ENCODE data around the gene CRX.
"Not testable (repeated sequence)": the region's sequence is repeated elsewhere in the genome, so short reads cannot be mapped to it uniquely, and the experiment has no call there.

The CRX gene

DNA sequence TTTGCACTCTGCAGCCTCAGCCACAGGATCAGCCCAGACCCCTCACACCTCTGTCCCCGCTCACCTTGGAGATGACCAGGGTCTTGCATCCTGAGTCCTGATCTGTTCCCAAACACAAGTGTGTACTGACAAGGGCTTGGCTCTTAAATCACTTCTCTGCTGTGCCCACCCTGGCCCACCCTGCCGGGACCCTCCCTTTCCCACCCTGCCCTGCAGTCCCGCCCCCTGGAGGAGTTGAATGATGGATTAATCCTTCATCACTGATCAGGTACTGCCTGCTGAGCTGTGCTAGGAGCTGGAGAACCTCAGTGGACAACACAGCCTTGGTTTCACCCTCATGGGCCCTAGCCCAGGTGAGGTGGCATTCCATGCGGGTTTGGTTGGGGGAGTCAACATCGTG lies 17.3 kb upstream of the CRX start, which contains the start of gene TPRX1:
TSS of gene TPRX1 (minus strand) at position 101 of the 400 bp plus-strand sequence. CDS start at position 89, 12 bp downstream.
- not testable (repeated sequence) for DNase-seq

DNA sequence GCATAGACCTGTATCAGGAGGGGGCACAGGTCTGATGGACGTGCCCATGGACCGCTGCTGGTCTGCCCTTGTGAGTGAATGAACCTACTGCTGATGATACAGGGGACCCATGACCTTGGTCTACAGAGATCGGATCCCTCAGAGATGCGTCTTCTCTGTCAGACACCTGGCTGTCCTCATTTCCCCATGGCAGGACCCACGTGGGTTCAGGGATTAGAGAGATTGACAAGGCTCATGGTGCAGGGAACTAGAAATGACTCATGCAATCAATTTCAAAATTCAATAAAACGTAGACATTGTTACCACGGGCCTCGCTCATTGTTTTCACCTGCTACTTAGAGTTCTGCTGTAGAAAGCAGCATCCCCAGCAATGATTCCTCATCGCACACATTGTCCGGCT lies 16.4 kb upstream of the CRX start:
- no peak for DNase-seq

DNA sequence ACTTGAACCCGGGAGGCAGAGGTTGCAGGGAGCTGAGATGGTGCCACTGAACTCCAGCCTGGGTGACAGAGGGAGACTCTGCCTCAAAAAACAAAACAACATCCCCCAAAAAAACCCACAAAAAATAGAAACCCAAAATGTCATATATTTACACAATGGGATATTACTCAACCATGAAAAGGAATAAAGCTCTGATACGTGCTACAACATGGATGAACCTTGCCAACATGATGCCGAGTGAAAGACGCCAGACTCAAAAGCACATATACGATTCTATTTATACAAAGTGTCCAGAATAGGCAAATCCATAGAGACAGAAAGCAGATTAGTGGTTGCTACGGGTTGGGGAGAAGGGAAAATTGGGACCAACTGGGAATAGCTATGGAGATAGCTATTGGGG lies 15.3 kb upstream of the CRX start:
- DNase-seq, result no peak

DNA sequence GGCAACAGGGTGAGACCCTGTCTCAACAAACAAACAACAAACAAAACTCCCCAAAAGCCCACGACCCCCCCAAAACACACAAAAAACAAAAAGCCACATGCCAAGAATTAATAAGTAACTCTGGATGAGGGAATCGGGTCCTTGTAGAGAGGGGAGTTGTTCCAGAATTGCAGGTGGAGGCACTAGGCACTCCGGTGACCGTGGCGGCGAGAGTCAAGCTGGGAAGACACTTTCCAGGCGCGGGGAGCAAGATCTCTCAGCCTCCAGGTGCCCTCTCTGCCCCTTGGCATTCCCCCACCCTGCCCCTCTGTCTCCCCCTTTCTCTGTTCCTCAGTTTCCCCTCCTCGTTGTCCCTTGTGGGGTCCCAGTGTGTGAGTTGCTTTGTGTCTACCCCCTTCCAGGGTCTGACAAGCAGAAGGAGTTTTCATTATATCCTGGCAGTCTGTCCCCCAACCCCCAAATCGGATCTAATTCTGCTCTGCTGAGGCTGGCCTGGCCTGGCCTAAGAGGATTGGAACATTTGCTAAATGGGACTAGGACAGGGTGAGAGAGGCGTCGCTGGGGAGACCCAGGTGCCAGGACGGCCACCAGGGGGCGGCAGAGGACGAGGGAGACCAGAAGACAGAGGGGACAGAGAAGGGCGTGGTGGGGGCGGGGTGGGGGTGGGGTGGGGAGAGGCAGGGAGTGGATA lies 8.3 kb upstream of the CRX start:
- peak; percentile 34 for DNase-seq

DNA sequence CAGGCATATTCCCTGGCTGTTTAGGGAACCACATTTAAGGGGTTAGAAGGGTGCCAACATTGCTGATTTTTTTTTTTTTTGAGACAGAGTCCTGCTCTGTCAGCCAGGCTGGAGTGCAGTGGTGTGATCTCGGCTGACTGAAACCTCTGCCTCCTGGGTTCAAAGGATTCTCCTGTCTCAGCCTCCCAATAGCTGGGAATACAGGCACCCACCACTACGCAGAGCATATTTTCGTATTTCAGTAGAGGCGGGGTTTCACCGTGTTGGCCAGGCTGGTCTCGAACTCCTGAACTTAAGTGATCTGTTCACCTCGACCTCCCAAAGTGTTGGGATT lies 7.8 kb upstream of the CRX start:
- DNase-seq, result no peak

DNA sequence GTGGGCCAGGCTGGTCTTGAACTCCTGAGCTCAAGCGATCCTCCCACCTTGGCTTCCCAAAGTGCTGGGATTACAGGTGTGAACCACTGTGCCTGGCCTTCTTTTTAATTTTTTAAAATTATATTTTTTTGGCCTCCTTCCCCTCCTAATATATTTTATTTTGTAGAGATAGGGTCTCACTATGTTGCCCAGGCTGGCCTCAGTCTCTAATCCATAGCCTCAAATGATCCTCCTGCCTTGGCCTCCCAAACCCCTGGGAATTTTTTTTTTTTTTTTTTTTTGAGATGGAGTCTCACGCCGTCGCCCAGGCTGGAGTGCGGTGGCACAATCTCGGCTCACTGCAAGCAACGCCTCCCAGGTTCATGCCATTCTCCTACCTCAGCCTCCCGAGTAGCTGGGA lies 5.5 kb upstream of the CRX start:
- DNase-seq, result not testable (repeated sequence)

DNA sequence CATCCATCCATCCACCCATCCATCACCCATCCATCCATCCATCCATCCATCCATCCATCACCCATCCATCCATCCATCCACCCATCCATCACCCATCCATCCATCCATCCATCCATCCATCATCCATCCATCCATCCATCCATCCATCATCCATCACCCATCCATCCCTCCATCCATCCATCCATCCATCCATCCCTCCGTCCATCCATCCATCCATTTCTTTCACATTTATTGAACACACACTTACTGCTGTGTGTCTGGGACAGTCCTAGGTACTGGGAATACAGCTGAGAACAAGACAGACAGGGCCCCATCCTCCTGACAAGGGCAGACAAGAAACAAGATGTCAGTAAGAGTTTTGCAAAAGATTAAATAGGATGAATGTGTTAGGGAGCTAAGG lies 3.5 kb upstream of the CRX start:
- not testable (repeated sequence) for DNase-seq

DNA sequence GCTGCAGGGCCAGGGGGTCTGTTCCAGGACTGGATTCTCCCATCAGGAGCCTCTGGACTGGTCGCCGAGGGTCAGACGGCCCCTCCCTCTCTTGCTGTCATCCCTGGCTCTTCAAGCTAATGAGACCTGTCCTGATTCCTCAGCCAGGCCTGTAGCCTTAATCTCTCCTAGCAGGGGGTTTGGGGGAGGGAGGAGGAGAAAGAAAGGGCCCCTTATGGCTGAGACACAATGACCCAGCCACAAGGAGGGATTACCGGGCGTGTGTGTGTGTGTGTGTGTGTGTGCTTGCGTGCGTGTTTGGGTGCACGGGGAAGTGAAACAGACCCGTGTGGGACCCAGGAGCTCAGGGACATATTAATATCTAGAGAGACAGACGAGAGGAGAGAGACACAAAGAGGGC lies 1.9 kb upstream of the CRX start:
- DNase-seq, result no peak

DNA sequence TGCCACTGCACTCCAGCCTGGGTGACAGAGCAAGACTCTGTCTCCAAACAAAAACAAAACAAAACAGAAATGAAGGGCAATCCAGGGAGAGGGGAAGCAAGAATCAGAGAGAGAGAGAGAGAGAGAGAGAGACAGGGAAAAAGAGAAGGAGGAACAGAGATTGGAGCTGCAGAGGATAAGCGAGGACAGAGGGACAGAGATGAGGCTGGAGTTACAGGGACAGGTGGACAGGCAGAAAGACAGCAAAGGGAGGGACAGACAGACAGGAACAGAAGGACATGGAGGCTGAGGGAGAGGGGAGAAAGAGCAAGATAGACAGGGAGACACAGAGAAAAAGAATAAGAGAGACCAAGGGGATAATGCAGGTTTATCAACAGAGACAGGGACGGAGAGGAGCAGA lies 1.3 kb upstream of the CRX start:
- DNase-seq, result no peak

DNA sequence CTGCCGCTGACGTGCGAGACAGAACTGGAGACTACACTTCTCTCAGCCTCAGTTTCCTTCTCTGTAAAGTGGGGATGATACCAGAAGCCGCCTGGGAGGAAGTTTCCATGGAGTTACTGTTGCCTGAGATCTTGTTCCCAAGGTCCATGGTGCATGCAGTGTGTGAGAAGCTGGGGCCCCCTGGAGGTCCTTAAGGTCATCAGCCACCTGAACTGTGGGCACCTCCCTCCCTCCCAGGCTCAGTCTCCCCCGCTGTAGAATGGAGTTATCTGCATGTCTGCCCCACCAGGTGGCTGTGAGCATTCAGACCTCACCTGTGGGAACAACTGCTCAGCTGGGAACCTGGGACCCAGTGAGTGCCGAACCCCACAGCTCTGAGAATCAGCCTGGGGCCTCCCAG lies 2.7 kb downstream of the CRX start:
- DNase-seq, result no peak

DNA sequence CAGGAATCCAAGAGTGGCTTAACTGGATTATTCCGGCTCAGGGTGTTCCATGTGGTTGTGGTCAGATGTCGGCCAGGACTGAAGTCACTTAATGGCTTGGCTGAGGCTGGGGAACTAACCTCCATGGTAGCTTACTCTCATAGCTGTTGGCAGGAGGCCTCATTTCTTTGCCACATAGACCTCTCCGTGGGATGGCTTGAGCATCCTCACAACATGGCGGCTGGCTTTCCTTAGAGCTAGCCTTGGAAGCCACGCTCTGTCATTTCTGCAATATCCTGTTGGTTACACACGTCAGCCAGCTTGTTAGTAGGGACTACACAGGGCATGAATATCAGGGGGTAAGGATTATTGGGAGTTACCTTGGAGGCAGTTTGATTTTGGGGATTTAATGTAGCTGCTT lies 5.1 kb downstream of the CRX start:
- DNase-seq, result no peak

DNA sequence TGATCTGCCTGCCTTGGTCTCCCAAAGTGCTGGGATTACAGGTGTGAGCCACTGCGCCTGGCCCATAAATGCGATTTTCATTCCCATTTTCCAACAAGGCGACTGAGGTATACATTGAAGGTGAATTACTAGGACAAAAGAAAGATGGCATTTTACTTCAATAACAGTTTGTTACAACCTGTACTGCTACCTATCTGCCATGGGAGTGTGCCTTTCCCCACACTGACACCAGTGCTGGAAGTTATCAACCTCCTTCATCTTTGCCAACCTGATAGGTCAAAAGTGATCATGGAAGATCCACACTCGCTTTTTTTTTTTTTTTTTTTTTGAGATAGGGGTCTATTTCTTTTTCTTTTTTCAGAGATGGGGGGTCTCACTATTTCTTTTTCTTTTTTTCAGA lies 11.0 kb downstream of the CRX start:
- DNase-seq, result no peak

DNA sequence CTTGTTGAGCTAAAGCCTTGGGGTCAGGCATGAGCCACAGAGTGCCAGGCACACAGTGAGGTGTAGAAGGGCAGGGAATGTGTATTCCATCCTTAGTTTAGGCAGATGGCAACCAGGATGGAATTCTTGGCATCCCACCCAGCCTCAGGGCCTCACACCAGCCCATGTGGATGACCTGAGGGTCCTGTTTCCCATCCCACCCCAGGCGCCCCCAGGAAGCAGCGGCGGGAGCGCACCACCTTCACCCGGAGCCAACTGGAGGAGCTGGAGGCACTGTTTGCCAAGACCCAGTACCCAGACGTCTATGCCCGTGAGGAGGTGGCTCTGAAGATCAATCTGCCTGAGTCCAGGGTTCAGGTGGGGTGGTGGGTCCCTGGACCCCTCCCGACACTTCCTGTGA lies 14.3 kb downstream of the CRX start:
- no peak for DNase-seq

DNA sequence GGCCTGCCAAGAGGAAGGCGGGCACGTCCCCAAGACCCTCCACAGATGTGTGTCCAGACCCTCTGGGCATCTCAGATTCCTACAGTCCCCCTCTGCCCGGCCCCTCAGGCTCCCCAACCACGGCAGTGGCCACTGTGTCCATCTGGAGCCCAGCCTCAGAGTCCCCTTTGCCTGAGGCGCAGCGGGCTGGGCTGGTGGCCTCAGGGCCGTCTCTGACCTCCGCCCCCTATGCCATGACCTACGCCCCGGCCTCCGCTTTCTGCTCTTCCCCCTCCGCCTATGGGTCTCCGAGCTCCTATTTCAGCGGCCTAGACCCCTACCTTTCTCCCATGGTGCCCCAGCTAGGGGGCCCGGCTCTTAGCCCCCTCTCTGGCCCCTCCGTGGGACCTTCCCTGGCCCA lies 17.7 kb downstream of the CRX start:
- no peak for DNase-seq

DNA sequence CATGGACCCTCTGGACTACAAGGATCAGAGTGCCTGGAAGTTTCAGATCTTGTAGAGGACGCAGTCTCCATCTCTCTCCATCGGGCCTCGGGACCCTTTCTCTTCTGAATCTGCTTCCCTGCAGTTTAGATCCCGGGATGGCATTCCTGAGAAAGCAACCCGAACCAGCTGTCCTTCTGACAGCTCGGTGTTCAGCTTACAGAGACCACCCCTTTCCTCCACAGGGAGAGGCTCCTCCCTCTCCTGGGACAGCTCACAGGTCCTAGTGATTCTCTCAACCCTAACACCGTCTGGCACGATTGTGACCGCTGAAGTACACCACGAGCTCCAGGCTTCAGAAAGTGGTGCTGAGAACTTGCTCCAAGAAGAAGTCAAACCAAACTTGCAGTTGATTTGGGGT lies 18.2 kb downstream of the CRX start:
- no peak for DNase-seq

DNA sequence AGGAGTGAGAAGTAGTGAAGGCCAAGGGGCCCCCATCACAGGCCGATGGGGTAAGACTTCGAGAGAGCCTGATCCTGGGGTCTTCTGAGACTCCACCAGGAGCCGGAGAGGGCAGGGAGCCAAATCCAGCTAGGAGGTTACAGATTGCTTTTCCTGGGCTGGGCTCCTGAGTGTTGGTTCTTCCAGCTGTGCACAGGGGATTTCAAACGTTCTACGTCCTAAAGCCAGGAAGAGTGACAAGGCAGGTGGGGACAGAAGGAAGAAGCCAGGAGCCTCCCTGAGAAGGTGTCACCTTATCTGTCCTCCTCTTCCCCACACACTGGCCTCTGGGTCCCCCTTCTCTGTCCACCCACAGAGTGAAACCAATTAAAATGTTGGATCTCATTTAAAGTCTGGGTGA lies 21.2 kb downstream of the CRX start:
- no peak for DNase-seq

DNA sequence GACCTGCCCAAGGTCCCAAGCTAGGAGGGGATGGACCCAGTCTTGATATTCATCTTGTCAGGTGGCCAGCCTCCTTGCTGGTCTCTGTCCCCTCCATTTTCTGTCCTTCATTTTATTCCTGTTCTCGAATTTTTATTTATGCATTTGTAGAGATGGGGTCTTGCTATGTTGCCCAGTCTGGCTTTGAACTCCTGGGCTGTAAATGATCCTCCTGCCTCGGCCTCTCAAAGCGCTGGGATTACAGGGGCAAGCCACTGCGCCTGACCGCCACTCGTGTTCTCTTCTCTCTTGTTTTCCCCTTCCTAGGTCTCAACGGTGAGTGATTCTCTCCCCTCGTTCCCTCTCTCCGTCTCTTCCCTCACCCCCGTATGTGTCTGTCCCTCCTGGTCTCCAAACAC lies 26.7 kb downstream of the CRX start:
- DNase-seq, result no peak

DNA sequence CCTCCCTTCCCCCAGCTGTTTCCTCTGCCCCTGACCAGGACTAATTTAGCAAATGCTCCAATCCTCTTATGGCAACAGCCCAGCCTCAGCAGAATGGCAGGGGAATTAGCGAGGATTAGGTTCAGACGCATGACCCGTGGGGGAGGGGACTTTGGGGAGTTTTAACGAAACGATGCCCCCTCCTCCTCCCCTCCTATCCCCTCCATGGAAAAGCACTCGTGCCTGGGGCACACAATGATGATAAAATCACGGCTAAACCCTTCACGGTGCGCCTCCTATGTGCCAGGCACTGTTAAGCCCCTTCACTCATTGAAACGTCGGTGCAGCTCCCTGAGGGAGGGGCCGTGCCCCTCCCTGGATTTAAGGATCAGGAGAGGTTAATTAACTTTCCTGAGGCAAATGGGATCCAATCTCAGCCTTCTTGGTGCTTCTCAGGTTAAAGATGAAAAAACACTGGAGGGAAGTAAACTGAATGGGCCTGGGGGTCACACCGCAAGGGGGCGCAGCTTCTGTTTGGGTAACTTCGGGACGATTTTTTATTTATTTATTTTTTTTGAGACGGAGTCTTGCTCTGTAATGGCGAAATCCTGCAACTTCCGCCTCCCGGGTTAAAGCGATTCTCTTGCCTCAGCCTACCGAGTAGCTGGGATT lies 27.2 kb downstream of the CRX start:
- no peak for DNase-seq

DNA sequence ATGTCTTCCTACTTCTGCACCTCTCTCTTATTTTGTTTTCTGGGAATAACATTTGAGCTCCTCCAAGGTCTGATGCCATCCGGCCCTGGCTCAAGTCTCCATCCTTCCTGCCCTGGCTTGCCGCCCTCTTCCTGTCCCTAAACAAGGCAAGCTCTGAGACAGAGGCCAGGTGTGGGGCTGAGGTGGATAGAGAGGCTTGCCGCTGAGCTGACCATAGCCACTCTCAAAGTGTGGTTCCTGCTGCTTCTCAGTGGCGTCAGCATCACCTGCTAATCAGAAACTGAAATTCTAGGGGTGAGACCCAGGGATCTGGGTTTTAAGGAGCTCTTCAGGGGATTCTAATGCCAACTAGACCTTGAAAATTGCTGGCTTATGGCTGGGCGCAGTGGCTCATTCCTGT lies 31.3 kb downstream of the CRX start:
- no peak for DNase-seq

DNA sequence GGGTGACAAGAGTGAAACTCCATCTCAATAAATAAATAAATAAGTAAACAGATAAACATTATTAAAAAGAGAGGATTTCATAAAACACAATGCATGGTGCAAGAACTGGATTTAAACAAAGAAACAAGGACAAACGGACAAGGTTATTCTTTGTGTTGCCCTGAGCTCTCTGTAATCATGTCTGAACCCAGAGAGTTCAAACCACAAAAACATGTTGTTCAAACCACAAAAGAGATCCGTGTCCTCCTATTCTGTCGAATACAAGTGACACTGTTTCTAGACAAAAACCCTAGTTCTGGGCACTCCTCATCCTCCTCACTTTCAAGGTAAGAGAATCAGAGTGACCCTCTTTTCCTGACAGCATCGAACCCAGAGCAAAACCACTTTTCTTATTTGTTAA lies 32.7 kb downstream of the CRX start:
- DNase-seq, result no peak

DNA sequence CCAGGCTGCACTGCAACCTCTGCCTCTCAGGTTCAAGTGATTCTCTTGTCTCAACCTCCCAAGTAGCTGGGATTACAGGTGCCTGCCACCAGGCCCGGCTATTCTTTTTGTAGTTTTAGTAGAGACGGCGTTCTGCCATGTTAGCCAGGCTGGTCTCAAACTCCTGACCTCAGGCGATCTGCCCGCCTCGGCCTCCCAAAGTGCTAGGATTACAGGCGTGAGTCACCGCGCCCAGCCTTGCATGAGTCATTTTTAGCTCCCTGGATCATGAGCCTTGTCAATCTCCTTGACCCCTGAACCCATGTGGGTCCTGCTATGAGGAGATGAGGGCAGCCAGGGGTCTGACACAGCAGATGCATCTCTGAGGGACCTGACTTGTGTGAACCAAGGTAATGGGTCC lies 36.5 kb downstream of the CRX start:
- DNase-seq, result not testable (repeated sequence)

DNA sequence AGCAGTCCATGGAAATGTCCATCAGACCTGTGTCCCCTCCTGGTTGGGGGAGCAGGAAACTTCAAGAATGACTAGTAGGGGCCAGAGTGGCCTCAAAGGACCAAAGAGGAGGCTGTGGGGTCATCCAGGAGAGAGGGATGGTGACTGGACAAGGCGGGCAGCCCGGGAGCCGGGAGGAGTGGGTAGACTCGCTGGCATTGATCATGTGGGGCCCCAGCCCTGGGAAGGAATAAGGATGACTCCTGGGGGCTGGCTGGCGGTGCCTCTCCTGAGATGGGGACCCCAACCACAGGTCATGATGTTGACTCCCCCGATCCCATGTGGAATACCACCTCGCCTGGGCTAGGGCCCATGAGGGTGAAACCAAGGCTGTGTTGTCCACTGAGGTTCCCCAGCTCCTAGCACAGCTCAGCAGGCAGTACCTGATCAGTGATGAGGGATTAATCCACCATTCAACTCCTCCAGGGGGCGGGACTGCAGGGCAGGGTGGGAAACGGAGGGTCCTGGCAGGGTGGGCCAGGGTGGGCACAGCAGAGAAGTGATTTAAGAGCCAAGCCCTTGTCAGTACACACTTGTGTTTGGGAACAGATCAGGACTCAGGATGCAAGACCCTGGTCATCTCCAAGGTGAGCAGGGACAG lies 37.0 kb downstream of the CRX start, which contains the start of gene TPRX2:
TSS of gene TPRX2 (plus strand) at position 590 of the 640 bp plus-strand sequence. CDS start at position 602, 12 bp downstream.
- DNase-seq, result not testable (repeated sequence)

DNA sequence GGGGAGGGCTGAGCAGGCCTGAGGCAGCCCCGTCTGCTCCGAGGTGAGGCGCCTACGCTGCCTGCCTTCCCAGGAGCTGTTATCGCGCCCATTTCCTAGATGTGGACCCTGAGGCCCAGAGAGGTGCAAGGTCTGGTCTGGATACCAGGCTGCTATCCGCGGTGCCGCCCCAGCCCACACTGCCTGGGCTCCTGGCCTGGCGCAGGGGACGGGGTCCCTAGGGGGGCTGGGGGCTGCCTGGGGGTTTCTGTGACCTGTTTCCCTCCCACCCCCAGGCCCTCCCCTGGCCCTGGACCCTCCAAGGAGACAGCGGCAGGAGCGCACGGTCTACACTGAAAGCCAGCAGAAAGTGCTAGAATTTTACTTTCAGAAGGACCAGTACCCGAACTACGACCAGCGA lies 38.1 kb downstream of the CRX start:
- DNase-seq, result not testable (repeated sequence)

DNA sequence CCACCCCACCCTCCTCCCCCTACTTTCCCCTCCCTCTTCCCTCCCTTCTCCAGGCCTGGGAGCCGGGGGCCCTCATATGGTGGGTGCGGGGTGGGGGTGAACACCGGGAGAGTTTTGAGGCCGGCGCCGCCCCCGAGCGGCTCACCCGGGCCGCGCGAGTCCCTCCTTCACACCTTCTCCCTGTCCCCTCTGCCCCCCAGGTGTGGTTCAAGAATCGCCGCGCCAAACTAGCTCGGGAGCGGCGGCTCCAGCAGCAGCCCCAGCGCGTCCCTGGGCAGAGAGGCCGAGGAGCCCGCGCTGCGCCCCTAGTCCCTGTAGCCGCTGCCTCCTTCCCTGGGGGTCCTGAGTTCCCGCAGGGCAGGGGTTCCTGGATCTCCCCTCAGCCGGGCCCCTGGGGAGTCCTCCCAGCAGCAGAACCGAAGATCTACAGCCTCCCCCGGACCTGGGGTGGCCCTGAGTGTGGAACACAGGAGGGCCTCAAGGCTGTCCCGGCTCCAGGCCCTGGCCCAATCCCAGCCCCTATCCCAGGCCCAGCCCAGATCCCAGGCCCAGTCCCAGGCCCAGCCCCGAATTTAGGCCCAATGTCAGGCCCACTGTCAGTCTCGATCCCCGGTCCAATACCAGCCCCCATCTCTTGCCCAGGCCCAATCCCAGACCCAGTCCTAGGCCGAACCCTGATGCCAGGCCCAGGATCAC lies 39.0 kb downstream of the CRX start:
- no peak for DNase-seq
